K562 (cell line): Measurements from ENCODE around the gene HDAC7. TPM values are rescaled to one million over a fixed set of nuclear protein-coding genes. Genes with fewer than 3 reads are reported as not detected.

Source experiments
- RAD21 ChIP-seq, 2 experiments: fragments of 250-450 bp in 1 of 2; fragments of 450-650 bp in 1 of 2; sonication (Bioruptor Pico) in 1 of 2; formaldehyde crosslinking in 1 of 2; IDR thresholded peaks in 1 of 2; conservative IDR thresholded peaks in 1 of 2; 2 replicates each; pipeline versions ENCODE4 v1.4.0 to v1.8.0; 2020 to 2022; ENCODE audit warnings: mild to moderate bottlenecking in 2 of 2, moderate library complexity in 1 of 2
- RBM25 ChIP-seq: fragments of 200-400 bp; formaldehyde crosslinking; IDR thresholded peaks from 2 replicates; pipeline ENCODE4 v1.6.1; 2018; ENCODE audit warnings: low read length, low read depth, moderate library complexity; ENCODE audit not compliant: severe bottlenecking
- RCOR1 ChIP-seq, 2 experiments: IDR thresholded peaks; 2 replicates each; pipeline ENCODE4 v1.6.1; 2012; ENCODE audit warnings: low read depth in 2 of 2, low read length in 2 of 2, borderline replicate concordance in 1 of 2, improper control_type of control experiment in 1 of 2
- REST ChIP-seq, 2 experiments: fragments of 450-650 bp; formaldehyde crosslinking in 1 of 2; IDR thresholded peaks; 2 replicates each; pipeline versions ENCODE4 v1.4.0 to v1.6.1; 2014 to 2020; ENCODE audit warnings: mild to moderate bottlenecking in 2 of 2, borderline replicate concordance in 1 of 2, low read depth in 1 of 2
- SUPT5H ChIP-seq: fragments of 450-650 bp; IDR thresholded peaks from 2 replicates; pipeline ENCODE4 v1.6.1; 2016
- THAP7 ChIP-seq: fragments of 250-450 bp; sonication (Bioruptor Pico); IDR thresholded peaks from 2 replicates; pipeline ENCODE4 v1.5.0; 2021
- ZNF124 ChIP-seq: sonication (generic); formaldehyde crosslinking; IDR thresholded peaks from 2 replicates; pipeline ENCODE4 v1.8.1; 2022; ENCODE audit warnings: missing genetic modification reagents
- polyA plus RNA-seq, 8 experiments: library from polyadenylated mRNA; depleted of rRNA in 4 of 8; stranded (reverse) in 5 of 8; unstranded in 3 of 8; fragments of >200 nt; fragmentation: Nextera tagmentation in 2 of 8; fragmentation: Illumina TruSeq in 1 of 8; extraction: Ambion mirVana in 2 of 8; extraction: Trizol in 1 of 8; gene quantifications; 2 replicates each; pipeline versions ENCODE4 v1.2.1 to v1.2.3, GENCODE V29; 2011 to 2014; ENCODE audit warnings: inconsistent platforms in 1 of 8, missing spikeins in 1 of 8
- total RNA-seq, 7 experiments: library from RNA; depleted of rRNA in 6 of 7; stranded (reverse); fragments of >200 nt in 6 of 7; fragmentation: Illumina TruSeq in 2 of 7; extraction: Trizol in 2 of 7; gene quantifications; 2 replicates each; pipeline versions ENCODE4 v1.2.1 to v1.2.3, GENCODE V29; 2011 to 2021; ENCODE audit warnings: low replicate concordance in 1 of 7

Gene HDAC7
- total and polyA plus RNA-seq, 9 of the 15 experiments (the other 6 are each of a cell fraction or from before 2014, with no cell fraction given) = 2.5 to 129 (median 31.1) TPM

- TF ChIP-seq RCOR1 (IDR thresholded peaks at IDR 0.05; ENCODE audit: borderline replicate concordance in 1 of 2, low read depth in 2 of 2, low read length in 2 of 2) (peak in 1 of 2 experiments; percentile 41; a peak in 1 of 4 replicates), REST (IDR thresholded peaks at IDR 0.05; ENCODE audit: borderline replicate concordance) (0 out of 2 replicates have a peak, but pooled peaks have one; percentile 10), REST (CRISPR knock-in tag; IDR thresholded peaks at IDR 0.05; ENCODE audit: low read depth) (no peak), RBM25 (peak; percentile 45), THAP7 (CRISPR knock-in tag) (no peak), SUPT5H (no peak), ZNF124 (CRISPR knock-in tag) (no peak), RAD21 (CRISPR knock-in tag; conservative IDR thresholded peaks at IDR 0.05 in 1 of 2, IDR thresholded peaks at IDR 0.05 in 1 of 2) (0 out of 4 replicates have a peak, but pooled peaks of 1 of the 2 experiments have one; percentile 3)
Measured at GRCh38 chr12:47808574-47809365, 10.9 kb downstream of the HDAC7 start (continued).
